T-helper 22 cell (primary cell): Measurements from ENCODE around the gene SIRT7.

Source experiments
- DNase-seq: peaks from one replicate; pipeline ENCODE4 v3.0.0-alpha.2; 2020; ENCODE audit warnings: low read depth

The SIRT7 gene

DNA sequence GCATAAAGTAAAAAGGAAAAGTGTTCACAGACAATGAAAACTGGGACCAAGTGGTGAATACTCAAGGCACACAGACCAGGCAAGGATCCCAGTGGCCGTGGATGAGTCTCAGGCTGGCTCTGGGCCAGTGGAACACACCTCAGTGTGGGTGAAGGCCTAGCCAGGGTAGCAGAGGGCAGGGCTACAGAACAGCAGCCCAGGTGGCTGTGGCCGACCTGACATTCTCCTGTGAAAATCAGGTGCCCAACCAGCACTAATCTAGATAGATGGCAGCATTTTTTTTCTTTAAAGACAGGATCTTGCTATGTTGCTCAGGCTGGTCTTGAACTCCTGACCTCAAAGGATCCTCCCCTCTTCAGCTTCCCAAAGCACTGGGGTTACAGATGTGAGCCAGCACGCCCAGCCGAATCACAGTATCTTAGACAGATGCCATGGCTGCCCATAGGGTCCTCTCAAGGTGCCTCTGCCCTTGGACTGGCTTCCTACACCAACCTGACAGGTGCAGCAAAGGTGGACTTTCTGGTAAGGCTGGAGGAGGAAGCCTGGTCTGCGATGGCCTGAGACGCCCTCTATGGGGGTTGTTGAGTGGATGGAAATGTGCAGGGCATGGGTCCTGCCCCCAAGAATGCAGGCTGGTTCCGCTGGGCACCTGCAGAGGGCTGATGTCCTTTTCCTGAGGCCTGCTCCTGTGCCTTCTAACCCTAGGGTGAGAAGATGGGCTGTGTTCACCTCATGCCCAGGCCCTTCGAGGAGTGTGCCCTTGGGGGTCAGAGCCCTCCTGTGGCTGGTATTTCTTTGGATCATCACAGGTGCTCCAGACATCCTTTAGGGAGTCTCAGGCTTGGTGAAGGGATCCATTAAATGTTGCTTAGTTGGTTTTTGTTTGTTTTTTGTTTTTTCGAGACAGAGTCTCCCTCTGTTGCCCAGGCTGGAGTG, 53.9 kb downstream of the SIRT7 start:
- no peak for DNase-seq

DNA sequence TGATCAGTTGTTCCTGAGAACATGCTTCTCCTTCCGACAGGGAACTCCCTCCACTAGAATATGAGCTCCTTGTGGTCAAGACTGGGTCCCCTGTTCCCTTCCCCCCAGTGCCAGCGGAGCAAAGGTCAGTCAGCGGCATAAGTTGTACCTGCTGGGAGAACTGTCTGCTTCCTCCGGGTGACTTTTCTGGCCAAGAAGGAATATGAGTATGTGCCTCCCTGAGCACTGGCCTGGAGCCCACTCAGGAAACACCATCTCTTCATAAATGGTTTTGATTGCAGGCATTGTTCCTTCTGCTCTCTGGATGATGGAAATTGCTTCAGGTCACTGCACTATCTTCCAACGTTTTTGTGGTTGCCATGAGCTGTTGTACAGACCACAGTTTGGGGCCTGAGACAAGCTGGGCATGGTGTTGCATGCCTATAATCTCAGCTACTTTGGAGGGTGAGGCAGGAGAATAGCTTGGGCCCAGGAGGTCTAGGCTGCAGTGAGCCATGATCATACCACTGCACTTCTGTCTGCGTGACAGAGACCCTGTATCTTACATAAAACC, 54.8 kb downstream of the SIRT7 start:
- no peak for DNase-seq
